GM18526 (cell line): Measurements from ENCODE around the gene S100A7.

ENCODE experiments used
- POLR2A ChIP-seq: IDR thresholded peaks from 3 replicates; pipeline ENCODE4 v1.6.1; 2011; ENCODE audit not compliant: insufficient read length; ENCODE audit errors: extremely low read depth

Gene S100A7

DNA sequence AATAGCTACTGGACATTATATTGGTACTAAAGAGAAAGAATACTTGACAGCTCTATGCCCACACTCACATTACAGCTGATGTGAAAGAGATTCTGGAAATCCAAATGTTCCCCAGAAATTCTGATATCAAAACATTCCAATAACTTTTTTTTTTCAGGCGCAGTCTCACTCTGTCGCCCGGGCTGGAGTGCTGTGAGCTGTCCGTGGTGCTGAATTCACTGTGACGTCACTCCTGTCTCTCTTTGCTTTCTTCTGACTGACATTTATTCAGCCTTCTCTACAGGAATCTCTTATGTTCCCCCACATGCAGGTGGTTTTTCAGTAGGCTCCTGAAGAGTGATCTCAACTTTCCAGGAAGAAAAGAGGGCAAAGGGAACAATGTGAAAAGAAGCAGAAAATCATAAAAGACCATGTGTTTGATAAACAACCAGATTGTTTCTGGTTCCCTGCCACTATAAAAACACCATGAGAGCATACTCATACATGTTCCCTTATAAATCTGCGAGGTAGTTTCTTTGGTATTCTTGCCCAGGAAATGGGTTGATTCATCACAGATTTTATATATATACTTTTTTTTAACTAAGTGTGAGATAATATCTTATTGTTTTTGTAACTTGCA is 37.9 kb downstream of the S100A7 start:
- TF ChIP-seq POLR2A: no peak

DNA sequence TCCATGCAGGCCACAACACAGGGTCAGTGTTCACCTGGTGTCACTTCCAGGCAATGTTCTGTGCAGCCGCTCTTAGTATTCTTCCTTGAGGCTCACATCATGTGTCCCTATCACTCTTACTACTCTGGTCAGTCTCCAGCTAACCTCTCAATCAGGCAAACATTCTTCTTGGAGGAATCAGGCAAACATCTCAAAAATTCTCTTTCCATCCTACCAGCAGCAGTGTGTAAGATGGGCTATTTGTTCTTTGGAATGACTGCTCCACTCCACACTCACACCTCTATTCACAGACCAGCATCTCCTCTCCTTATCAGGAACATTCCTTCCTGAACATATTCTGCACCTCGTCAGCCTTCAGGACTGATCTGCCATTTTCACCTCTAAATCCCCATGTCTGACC is 40.1 kb downstream of the S100A7 start:
- no peak for TF ChIP-seq POLR2A

DNA sequence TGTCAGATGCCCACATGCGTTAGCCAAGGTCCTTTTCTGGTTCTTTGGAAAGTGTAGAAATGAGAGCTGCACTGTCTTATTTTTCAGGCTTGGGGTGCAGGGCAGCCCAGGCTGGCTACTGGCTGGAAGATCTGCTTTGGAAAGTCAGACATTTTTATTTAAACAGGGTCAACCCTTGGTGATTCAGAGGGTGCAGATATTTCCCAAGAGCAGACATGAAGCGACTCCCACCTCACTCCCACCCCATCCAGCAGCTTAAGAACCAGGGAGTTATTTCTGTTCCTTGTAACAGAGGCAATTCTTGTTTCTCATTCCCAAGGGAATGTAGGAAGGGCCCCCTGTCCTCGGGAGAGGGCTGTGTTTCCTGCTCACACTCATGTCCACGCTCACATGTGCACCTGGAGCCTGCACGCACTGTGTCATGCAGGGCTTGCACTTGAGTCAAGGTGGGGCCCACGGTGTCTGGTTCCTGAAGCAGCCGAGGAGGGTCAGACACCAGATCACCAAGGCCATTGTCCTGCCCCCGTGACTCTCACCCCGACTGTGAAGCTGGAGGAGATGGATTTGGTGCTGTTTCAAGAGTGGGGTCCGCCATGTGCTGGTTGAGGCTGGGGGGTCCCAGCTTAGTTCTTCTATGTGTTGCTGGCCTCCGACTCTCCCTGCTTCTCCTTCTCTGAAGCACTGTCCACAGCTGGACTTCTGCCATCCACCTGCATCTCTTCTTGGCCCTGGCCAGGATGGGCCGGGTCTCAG is 43.1 kb downstream of the S100A7 start:
- no peak for TF ChIP-seq POLR2A

GRCh38 chr1:153415850-153416570 is 44.4 kb downstream of the S100A7 start, which contains the start of gene S100A7A:
Gene S100A7A (plus strand): TSS chr1:153416520. CDS start chr1:153418083, 1,563 bp downstream.
- TF ChIP-seq POLR2A: no peak
